BJ (cell line): ENCODE data around the gene EHD3. TPM values are rescaled to one million over a fixed set of nuclear protein-coding genes. Genes with fewer than 3 reads are reported as not detected.

ENCODE experiments used
- CTCF ChIA-PET: fragments of 350-600 bp; formaldehyde crosslinking; extraction: SDS; loops from one replicate; lab custom pipeline; 2021; ENCODE audit warnings: antibody characterized with exemption, inconsistent platforms; lab: Yijun Ruan, JAX
- POLR2A ChIA-PET: fragments of 300-600 bp; sonication (Branson Sonifier 250); formaldehyde crosslinking; extraction: SDS; loops from one replicate; lab custom pipeline; 2021; ENCODE audit warnings: antibody characterized with exemption; lab: Charles Lee
- DNase-seq: peaks from one replicate; pipeline ENCODE4 v3.0.0-alpha.2; 2011; ENCODE audit warnings: low read depth
- H3K27me3 ChIP-seq: 2 replicates; pipeline ENCODE4 v1.6.0; 2011; ENCODE audit warnings: low read length; ENCODE audit not compliant: control insufficient read depth, insufficient read depth
- H3K36me3 ChIP-seq: 2 replicates; pipeline ENCODE4 v1.5.1; 2011; ENCODE audit warnings: low read length; ENCODE audit not compliant: control insufficient read depth, insufficient read depth
- H3K4me3 ChIP-seq: 2 replicates; pipeline ENCODE4 v1.5.1; 2011; ENCODE audit warnings: low read depth, mild to moderate bottlenecking, control low read depth, low read length
- polyA plus RNA-seq: library from polyadenylated mRNA; depleted of rRNA; stranded (reverse); fragments of >200 nt; gene quantifications from 2 replicates; pipeline ENCODE4 v1.2.3, GENCODE V29; 2011
- TF ChIP-seq, protein P1 (sequence below): IDR thresholded peaks from 2 replicates; pipeline ENCODE4 v1.5.1; 2011; ENCODE audit warnings: low read depth, mild to moderate bottlenecking, control low read depth, inconsistent platforms, low read length, moderate library complexity; ENCODE audit not compliant: insufficient read depth

The EHD3 gene
- polyA plus RNA-seq, 1 experiment, result 69.4 TPM

GRCh38 chr2:31256611-31257382 lies 22.8 kb downstream of the EHD3 start:
- ChIA-PET POLR2A (no interaction called here), CTCF (interaction anchor here (2.2 to 2.3 kb wide), 2 partner anchors 13 to 77 kb away, joined by 5 read pairs; no protein-coding TSS in a partner anchor)
- DNase-seq, result no peak
- TF ChIP-seq, protein P1, sequence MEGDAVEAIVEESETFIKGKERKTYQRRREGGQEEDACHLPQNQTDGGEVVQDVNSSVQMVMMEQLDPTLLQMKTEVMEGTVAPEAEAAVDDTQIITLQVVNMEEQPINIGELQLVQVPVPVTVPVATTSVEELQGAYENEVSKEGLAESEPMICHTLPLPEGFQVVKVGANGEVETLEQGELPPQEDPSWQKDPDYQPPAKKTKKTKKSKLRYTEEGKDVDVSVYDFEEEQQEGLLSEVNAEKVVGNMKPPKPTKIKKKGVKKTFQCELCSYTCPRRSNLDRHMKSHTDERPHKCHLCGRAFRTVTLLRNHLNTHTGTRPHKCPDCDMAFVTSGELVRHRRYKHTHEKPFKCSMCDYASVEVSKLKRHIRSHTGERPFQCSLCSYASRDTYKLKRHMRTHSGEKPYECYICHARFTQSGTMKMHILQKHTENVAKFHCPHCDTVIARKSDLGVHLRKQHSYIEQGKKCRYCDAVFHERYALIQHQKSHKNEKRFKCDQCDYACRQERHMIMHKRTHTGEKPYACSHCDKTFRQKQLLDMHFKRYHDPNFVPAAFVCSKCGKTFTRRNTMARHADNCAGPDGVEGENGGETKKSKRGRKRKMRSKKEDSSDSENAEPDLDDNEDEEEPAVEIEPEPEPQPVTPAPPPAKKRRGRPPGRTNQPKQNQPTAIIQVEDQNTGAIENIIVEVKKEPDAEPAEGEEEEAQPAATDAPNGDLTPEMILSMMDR, result no peak
- Histone ChIP-seq H3K27me3 (no peaks in the 10 kb centered on the region), H3K36me3 (peaks cover 25% of the 10 kb centered on the region), H3K4me3 (no peak overlapping the region)

GRCh38 chr2:31258351-31258750 lies 24.4 kb downstream of the EHD3 start:
- Histone ChIP-seq H3K36me3 (peaks cover 25% of the 10 kb centered on the region), H3K27me3 (no peaks in the 10 kb centered on the region), H3K4me3 (no peak overlapping the region)
- TF ChIP-seq, protein P1, result no peak
- ChIA-PET CTCF (interaction anchor here (0.7 to 2.3 kb wide), 3 partner anchors 11 to 364 kb away, joined by 3 to 5 read pairs (median 3); partner anchors contain the start of gene EHD3), POLR2A (no interaction called here)
- no peak for DNase-seq

DNA sequence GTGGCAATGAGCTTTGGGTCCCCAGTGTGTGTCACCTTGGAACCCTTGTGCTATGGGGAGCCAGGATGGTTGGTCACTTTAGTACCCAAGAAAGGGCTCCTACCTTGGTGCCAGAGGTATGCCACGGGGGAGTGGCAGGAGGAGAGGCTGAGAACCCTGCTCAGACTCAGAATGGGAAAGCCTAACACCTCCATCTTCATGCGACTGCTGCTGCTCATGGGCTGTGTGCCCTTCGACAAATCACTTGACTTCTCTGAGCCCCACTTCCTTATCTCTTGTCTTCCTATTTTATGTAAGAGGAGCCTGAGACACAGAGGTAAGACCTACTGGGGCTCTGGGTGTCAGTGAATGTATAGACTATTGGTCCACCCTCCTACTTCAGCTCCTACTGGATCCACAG lies 25.1 kb downstream of the EHD3 start:
- peaks cover 28% of the 10 kb centered on the region for H3K36me3 ChIP-seq
- TF ChIP-seq, protein P1, result no peak
- ChIA-PET CTCF (interaction anchor here (0.7 to 2.3 kb wide), 2 partner anchors 10 to 30 kb away, joined by 3 to 5 read pairs; no protein-coding TSS in a partner anchor), POLR2A (no interaction called here)
- no peak for DNase-seq
- H3K27me3 ChIP-seq, result no peaks in the 10 kb centered on the region
- no peak overlapping the region for H3K4me3 ChIP-seq

DNA sequence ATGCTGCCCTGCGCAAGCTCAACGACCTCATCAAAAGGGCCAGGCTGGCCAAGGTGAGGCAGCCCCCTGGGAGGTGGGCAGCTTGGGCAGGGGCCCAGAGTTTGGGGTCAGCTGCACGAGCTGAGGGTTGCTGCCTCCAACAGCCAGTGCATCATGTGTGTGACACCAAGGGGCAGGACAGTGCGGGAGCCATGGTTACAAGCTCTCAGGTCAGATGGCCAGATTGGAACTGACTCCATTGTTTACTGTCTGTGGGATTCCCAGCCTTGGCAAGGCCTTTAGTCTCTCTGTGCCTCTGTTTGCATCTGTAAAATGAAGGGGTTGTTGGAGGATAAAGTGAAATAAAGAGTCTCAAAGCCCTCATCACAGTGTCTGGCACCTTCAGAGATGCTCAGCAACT lies 26.9 kb downstream of the EHD3 start:
- POLR2A ChIA-PET, result no interaction called here
- TF ChIP-seq, protein P1, result no peak
- no peak for DNase-seq
- no peaks in the 10 kb centered on the region for H3K27me3 ChIP-seq
- CTCF ChIA-PET, result interaction anchor here (0.8 to 1.4 kb wide), 2 partner anchors 73 to 549 kb away, joined by 3 read pairs; no protein-coding TSS in a partner anchor
- H3K4me3 ChIP-seq, result no peak overlapping the region
- peaks cover 28% of the 10 kb centered on the region for H3K36me3 ChIP-seq

DNA sequence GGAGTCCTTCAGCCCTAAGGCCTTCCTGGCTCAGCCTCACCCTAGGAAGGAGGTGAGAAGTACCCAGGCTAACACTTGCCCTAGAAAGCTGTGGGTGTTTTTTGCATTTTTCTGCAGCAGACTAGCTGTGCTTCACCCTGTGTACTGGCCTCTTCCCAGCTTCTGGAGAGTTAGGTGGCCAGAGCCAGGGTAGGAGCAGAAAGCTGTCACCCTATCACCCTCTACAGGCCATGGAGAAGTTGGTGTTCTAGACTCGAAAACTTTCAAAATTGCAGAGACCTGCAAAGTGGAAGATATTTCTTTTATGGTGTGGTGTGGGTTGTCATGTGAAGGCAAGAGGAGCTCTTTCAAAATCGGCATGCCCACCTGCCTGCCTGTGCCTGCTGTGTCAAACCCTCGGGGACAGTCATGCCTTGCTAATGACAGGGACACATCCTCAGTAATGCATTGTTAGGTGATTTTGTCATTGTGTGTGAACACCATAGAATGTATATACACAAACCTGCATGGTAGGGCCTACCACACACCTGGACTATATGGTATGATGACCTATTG lies 29.8 kb downstream of the EHD3 start:
- DNase-seq, result no peak
- TF ChIP-seq, protein P1, result no peak
- POLR2A ChIA-PET, result no interaction called here
- CTCF ChIA-PET, result interaction anchor here (0.6 kb wide), 1 partner anchor 25 kb away, joined by 3 read pairs; no protein-coding TSS in a partner anchor
- H3K4me3 ChIP-seq, result no peak overlapping the region
- no peaks in the 10 kb centered on the region for H3K27me3 ChIP-seq
- peaks cover 25% of the 10 kb centered on the region for H3K36me3 ChIP-seq
